Measurements from ENCODE around the gene CRK. TPM values are rescaled to one million over a fixed set of nuclear protein-coding genes. Genes with fewer than 3 reads are reported as not detected.
"Not testable (repeated sequence)": the region's sequence is repeated elsewhere in the genome, so short reads cannot be mapped to it uniquely, and the experiment has no call there.

CRK gene
- total RNA-seq, 4 donors from 2014 or later: 65.1 to 72.0 (median 70.0) TPM

GRCh38 chr17:1460233-1460632, 4.2 kb upstream of the CRK start:
- TF ChIP-seq CTCF (IDR thresholded peaks at IDR 0.05): no peak
- no peak for TF ChIP-seq EP300 (IDR thresholded peaks at IDR 0.05)
- TF ChIP-seq POLR2A (IDR thresholded peaks at IDR 0.05): no peak
- Histone ChIP-seq H3K4me3 (no peak overlapping the region), H3K27me3 (no peaks in the 10 kb centered on the region), H3K9me3 (no peaks in the 10 kb centered on the region), H3K4me1 (peaks cover 0 to 37% (median 11%) of the 10 kb centered on the region in 4 donors), H3K36me3 (peaks cover 0 to 40% (median 0%) of the 10 kb centered on the region in 3 donors), H3K27ac (peak overlapping the region in 3 of 4 donors; percentile 51 to 57 (median 51))
- WGBS, 2 donors: 37 to 40% methylated on average over 3 to 6 of the region's 6 CpGs
- DNase-seq (ENCODE audit: low spot score in 2 of 2): no peak

GRCh38 chr17:1455291-1455796, 688 bp downstream of the CRK start:
- H3K4me1 ChIP-seq: peaks cover 0 to 55% (median 23%) of the 10 kb centered on the region in 4 donors

DNA sequence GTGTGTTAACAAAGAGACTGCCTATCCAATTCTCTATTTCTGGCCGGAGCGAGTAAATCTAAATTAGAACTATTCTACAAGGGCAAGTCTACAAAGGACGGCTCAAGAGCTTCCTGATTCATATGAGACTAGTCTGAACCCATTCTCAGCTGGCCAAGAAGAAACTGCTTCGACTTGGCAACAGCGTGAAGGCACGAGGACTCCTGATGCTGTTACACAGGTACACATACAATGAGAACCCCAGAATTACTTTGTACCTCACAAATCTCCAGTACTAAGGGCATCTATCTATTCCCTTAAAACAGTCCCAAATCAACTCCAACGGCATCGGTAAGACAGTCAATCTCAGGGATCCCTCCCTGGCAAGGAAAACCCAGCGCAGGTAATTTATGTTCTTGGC, 1.5 kb downstream of the CRK start:
- no peaks in the 10 kb centered on the region for H3K27me3 ChIP-seq
- no peaks in the 10 kb centered on the region for H3K9me3 ChIP-seq
- 53 to 59% methylated on average over 9 of the region's 9 CpGs for WGBS, 2 donors
- peaks cover 0 to 52% (median 23%) of the 10 kb centered on the region in 4 donors for H3K4me1 ChIP-seq
- no peaks in the 10 kb centered on the region for H3K36me3 ChIP-seq
- H3K4me3 ChIP-seq: peak overlapping the region; percentile 94 to 99 (median 96)
- no peak for TF ChIP-seq CTCF (IDR thresholded peaks at IDR 0.05)
- TF ChIP-seq POLR2A (IDR thresholded peaks at IDR 0.05): no peak
- TF ChIP-seq EP300 (IDR thresholded peaks at IDR 0.05): no peak
- H3K27ac ChIP-seq: peak overlapping the region in 3 of 4 donors; percentile 95 to 99 (median 98)
- no peak for DNase-seq (ENCODE audit: low spot score in 2 of 2)

More at GRCh38 chr17:1455291-1455796, 688 bp downstream of the CRK start:
- no peaks in the 10 kb centered on the region for H3K9me3 ChIP-seq
- TF ChIP-seq CTCF (IDR thresholded peaks at IDR 0.05) (peak in 4 of 5 experiments; percentile 50 to 88 (median 74)), POLR2A (IDR thresholded peaks at IDR 0.05) (peak in 1 of 2 donors; percentile 10), EP300 (IDR thresholded peaks at IDR 0.05) (peak in 1 of 2 donors; percentile 48)
- no peaks in the 10 kb centered on the region for H3K36me3 ChIP-seq
- DNase-seq (ENCODE audit: low spot score in 2 of 2): peak in 1 of 2 donors; percentile 43
- H3K27ac ChIP-seq: peak overlapping the region; percentile 92 to 99 (median 96)
- H3K27me3 ChIP-seq: no peaks in the 10 kb centered on the region
- WGBS, 2 donors: 0 to 1% methylated on average over 12 to 16 of the region's 31 CpGs
- H3K4me3 ChIP-seq: peak overlapping the region; percentile 94 to 99 (median 96)

DNA sequence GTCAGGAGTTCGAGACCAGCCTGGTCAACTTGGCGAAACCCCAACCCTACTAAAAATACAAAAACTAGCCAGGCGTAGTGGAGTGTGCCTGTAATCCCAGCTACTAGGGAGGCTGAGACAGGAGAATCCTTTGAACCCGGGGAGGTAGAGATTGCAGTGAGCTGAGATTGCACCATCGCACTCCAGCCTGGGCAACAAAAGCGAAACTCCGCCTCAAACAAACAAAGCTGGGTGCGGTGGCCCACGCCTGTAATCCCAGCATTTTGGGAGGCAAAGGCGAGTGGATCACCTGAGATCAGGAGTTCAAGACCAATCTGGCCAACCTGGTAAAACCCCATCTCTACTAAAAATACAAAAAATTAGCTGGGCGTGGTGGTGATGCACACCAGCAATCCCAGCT, 2.3 kb downstream of the CRK start:
- DNase-seq (ENCODE audit: low spot score in 2 of 2): not testable (repeated sequence)
- H3K27ac ChIP-seq: peak overlapping the region in 2 of 4 donors; percentile 95 to 98
- WGBS, 2 donors: 91 to 95% methylated on average over 11 of the region's 11 CpGs

GRCh38 chr17:1452836-1453235, 3.2 kb downstream of the CRK start:
- Histone ChIP-seq H3K36me3 (no peaks in the 10 kb centered on the region), H3K27ac (no peak overlapping the region), H3K27me3 (no peaks in the 10 kb centered on the region), H3K4me1 (peaks cover 0 to 67% (median 23%) of the 10 kb centered on the region in 4 donors), H3K4me3 (no peak overlapping the region), H3K9me3 (no peaks in the 10 kb centered on the region)
- DNase-seq (ENCODE audit: low spot score in 2 of 2): no peak
- TF ChIP-seq CTCF (IDR thresholded peaks at IDR 0.05) (no peak), EP300 (IDR thresholded peaks at IDR 0.05) (no peak), POLR2A (IDR thresholded peaks at IDR 0.05) (no peak)
- WGBS, 2 donors: 64 to 66% methylated on average over 5 of the region's 5 CpGs

More for the DNA sequence above, 2.3 kb downstream of the CRK start:
- not testable (repeated sequence) for H3K36me3 ChIP-seq, H3K27me3 ChIP-seq, H3K4me3 ChIP-seq, H3K9me3 ChIP-seq
- H3K4me1 ChIP-seq: peaks cover 0 to 61% (median 23%) of the 10 kb centered on the region in 4 donors

DNA sequence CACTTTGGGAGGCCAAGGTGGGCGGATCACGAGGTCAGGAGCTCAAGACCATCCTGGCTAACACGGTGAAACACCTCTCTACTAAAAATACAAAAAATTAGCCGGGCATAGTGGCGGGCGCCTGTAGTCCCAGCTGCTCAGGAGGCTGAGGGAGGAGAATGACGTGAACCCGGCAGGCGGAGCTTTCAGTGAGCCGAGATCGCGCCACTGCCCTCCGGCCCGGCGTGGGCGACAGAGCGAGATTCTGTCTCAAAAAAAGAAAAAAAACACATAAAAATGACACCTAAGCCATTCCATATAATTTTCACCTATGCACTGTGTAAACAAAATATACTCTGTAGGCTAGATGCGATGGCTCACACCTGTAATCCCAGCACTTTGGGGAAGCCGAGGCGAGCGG, 5.8 kb downstream of the CRK start:
- WGBS, 2 donors: 95 to 97% methylated on average over 21 of the region's 21 CpGs
- H3K4me3 ChIP-seq; H3K27ac ChIP-seq; H3K36me3 ChIP-seq; DNase-seq (ENCODE audit: low spot score in 2 of 2); H3K27me3 ChIP-seq; H3K9me3 ChIP-seq: not testable (repeated sequence)
- H3K4me1 ChIP-seq: peaks cover 0 to 74% (median 21%) of the 10 kb centered on the region in 4 donors

All from tibial nerve (tissue), 4 donors.